ENCODE data around the gene MGST3.

DNA sequence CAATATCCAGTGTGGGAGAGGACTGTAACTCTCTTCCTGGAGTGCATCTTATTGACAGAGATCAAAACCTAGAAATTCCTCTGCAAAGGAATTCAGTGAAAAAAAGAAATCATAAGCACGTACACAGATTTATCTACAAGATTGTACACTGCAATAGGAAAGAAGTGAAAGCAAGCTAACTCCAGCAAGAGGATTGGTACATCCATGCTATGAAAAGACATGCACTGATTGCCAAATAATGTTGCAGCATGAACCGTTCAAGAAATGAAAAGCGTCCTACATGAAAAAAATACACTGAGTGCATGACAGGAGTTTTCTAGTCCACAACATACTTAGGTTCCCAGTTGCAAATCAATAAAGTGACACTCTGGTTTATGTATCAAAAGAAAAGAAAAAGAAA lies 1.9 kb upstream of the MGST3 start:
- no peak for TF ChIP-seq CTCF (IDR thresholded peaks at IDR 0.05)
- no peak for TF ChIP-seq REST (IDR thresholded peaks at IDR 0.05)
- no peak for TF ChIP-seq ESRRA (IDR thresholded peaks at IDR 0.05; ENCODE audit: borderline replicate concordance, low read length)
- no peak for TF ChIP-seq EP300 (IDR thresholded peaks at IDR 0.05)
- no peak for TF ChIP-seq POLR2A (IDR thresholded peaks at IDR 0.05; ENCODE audit: low read length)
- no peak for TF ChIP-seq MAX (IDR thresholded peaks at IDR 0.05)
- no peak for TF ChIP-seq TFCP2L1 (CRISPR knock-in tag; IDR thresholded peaks at IDR 0.05)
- TF ChIP-seq SMC3 (IDR thresholded peaks at IDR 0.05): no peak
- no peak for TF ChIP-seq JUN (IDR thresholded peaks at IDR 0.05)

Measured in A549 (cell line).